ENCODE results near the gene MIEN1. TPM values are rescaled to one million over a fixed set of nuclear protein-coding genes. Genes with fewer than 3 reads are reported as not detected.

MIEN1 gene
- total and polyA plus RNA-seq, 2 donors (not counting 1 experiment from before 2014, with no cell fraction given) = 41.1 to 63.2 TPM

DNA sequence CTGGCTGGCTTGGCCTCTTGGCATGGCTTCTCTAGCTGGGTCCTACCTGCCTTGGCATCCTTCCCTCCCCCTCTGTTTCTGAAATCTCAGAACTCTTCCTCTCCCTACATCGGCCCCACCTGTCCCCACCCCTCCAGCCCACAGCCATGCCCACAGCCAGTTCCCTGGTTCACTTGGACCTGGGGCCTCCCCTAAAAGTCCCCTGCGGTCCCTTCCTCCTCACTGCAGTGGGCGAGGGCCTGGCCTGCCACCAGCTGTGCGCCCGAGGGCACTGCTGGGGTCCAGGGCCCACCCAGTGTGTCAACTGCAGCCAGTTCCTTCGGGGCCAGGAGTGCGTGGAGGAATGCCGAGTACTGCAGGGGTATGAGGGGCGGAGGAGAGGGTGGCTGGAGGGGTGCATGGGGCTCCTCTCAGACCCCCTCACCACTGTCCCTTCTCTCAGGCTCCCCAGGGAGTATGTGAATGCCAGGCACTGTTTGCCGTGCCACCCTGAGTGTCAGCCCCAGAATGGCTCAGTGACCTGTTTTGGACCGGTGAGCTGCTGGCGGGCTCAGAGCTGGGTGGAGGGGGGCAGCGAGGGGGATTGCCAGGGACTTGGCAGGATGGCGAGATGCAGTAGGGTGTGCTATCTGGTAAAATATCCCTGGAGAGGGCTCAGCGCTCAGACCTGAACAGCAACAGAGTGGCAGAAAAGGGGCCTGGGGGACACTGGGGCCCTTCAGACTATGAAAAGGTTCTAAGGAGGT lies 14.1 kb downstream of the MIEN1 start:
- Histone ChIP-seq H2AFZ (ENCODE audit: insufficient read depth, low read depth, low read length, poor library complexity, severe bottlenecking) (no peak overlapping the region), H3K79me2 (ENCODE audit: control insufficient read depth, insufficient read depth, low read length) (no peaks in the 10 kb centered on the region), H3K27ac (ENCODE audit: low read length in 2 of 2) (no peak overlapping the region), H3K9me3 (ENCODE audit: control extremely low read depth in 1 of 3, control insufficient read depth in 2 of 3, insufficient read depth in 1 of 3, low read length in 2 of 3) (no peaks in the 10 kb centered on the region), H3K4me2 (replicated peaks; ENCODE audit: low read depth, low read length, poor library complexity, severe bottlenecking) (no peak overlapping the region), H3K36me3 (replicated peaks in 1 of 2; ENCODE audit: control extremely low read depth in 1 of 2, control insufficient read depth in 1 of 2, extremely low read depth in 1 of 2, insufficient read depth in 2 of 2, low read length in 1 of 2) (no peaks in the 10 kb centered on the region), H4K20me1 (ENCODE audit: control insufficient read depth, insufficient read depth, low read length, poor library complexity, severe bottlenecking) (no peaks in the 10 kb centered on the region), H3K4me3 (ENCODE audit: control extremely low read depth in 1 of 5, extremely low read depth in 1 of 5, insufficient read depth in 1 of 5, low read depth in 2 of 5, low read length in 4 of 5) (no peak overlapping the region), H3K4me1 (ENCODE audit: control insufficient read depth in 2 of 2, insufficient read depth in 2 of 2, low read length in 2 of 2) (no peaks in the 10 kb centered on the region), H3K9ac (ENCODE audit: low read length) (no peak overlapping the region), H3K27me3 (replicated peaks in 1 of 4; ENCODE audit: control extremely low read depth in 1 of 4, control insufficient read depth in 3 of 4, insufficient read depth in 4 of 4, low read length in 3 of 4) (no peaks in the 10 kb centered on the region)
- Mint-ChIP-seq H3K27me3 (no peaks in the 10 kb centered on the region), H3K9me3 (ENCODE audit: insufficient read depth) (no peaks in the 10 kb centered on the region), H3K4me1 (no peaks in the 10 kb centered on the region), H3K4me3 (no peak overlapping the region), H3K27ac (no peak overlapping the region)
- intact Hi-C loops (cut with micrococcal nuclease) = no loop called here
- POLR2A ChIA-PET = no interaction called here
- ATAC-seq (ENCODE audit: low read depth) (no peak), DNase-seq (no peak)
- WGBS (ENCODE audit: insufficient coverage) = 95% methylated on average over 12 of the region's 15 CpGs
- TF ChIP-seq, protein P1, sequence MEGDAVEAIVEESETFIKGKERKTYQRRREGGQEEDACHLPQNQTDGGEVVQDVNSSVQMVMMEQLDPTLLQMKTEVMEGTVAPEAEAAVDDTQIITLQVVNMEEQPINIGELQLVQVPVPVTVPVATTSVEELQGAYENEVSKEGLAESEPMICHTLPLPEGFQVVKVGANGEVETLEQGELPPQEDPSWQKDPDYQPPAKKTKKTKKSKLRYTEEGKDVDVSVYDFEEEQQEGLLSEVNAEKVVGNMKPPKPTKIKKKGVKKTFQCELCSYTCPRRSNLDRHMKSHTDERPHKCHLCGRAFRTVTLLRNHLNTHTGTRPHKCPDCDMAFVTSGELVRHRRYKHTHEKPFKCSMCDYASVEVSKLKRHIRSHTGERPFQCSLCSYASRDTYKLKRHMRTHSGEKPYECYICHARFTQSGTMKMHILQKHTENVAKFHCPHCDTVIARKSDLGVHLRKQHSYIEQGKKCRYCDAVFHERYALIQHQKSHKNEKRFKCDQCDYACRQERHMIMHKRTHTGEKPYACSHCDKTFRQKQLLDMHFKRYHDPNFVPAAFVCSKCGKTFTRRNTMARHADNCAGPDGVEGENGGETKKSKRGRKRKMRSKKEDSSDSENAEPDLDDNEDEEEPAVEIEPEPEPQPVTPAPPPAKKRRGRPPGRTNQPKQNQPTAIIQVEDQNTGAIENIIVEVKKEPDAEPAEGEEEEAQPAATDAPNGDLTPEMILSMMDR (IDR thresholded peaks at IDR 0.05) = no peak
- no peak for TF ChIP-seq EZH2 (IDR thresholded peaks at IDR 0.05; ENCODE audit: borderline replicate concordance, insufficient read depth, low read depth, low read length, poor library complexity, severe bottlenecking)
- CTCF ChIA-PET = interaction anchor here (0.5 kb wide), 1 partner anchor 511 kb away, joined by 3 read pairs; no protein-coding TSS in a partner anchor

DNA sequence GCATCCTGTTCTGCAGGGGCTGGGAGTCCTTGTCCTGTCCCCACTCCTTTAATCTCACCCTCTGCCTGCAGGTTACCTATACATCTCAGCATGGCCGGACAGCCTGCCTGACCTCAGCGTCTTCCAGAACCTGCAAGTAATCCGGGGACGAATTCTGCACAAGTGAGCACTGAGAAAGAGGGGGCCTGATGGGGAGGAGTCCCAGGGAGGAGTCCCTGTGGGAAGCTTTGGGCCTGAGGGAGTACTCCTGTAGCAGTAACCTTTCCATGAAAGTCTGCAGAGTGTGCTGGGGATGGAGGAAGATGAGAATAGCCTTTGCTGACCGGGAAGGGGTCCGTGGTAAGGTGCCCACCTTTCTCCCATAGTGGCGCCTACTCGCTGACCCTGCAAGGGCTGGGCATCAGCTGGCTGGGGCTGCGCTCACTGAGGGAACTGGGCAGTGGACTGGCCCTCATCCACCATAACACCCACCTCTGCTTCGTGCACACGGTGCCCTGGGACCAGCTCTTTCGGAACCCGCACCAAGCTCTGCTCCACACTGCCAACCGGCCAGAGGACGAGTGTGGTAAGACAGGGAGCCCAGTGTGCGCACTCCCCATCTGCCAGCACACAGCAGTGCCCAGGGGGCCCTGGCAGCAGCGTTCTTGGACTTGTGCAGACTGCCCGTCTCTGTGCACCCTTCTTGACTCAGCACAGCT lies 14.8 kb downstream of the MIEN1 start:
- POLR2A ChIA-PET = interaction anchor here (0.6 kb wide), 1 partner anchor 61 kb away, joined by 3 read pairs; no protein-coding TSS in a partner anchor
- CTCF ChIA-PET = interaction anchor here (0.5 kb wide), 1 partner anchor 511 kb away, joined by 3 read pairs; no protein-coding TSS in a partner anchor
- no peak overlapping the region for H3K27ac Mint-ChIP-seq

More for the DNA sequence above, 14.8 kb downstream of the MIEN1 start:
- 97% methylated on average over 18 of the region's 18 CpGs for WGBS (ENCODE audit: insufficient coverage)
- H3K4me2 ChIP-seq (replicated peaks; ENCODE audit: low read depth, low read length, poor library complexity, severe bottlenecking) = no peak overlapping the region
- no peaks in the 10 kb centered on the region for H3K27me3 ChIP-seq (replicated peaks in 1 of 4; ENCODE audit: control extremely low read depth in 1 of 4, control insufficient read depth in 3 of 4, insufficient read depth in 4 of 4, low read length in 3 of 4)
- no peaks in the 10 kb centered on the region for H3K36me3 ChIP-seq (replicated peaks in 1 of 2; ENCODE audit: control extremely low read depth in 1 of 2, control insufficient read depth in 1 of 2, extremely low read depth in 1 of 2, insufficient read depth in 2 of 2, low read length in 1 of 2)
- no peaks in the 10 kb centered on the region for H3K4me1 Mint-ChIP-seq
- TF ChIP-seq EZH2 (IDR thresholded peaks at IDR 0.05; ENCODE audit: borderline replicate concordance, insufficient read depth, low read depth, low read length, poor library complexity, severe bottlenecking) = no peak
- TF ChIP-seq, protein P1 (IDR thresholded peaks at IDR 0.05) = no peak
- H3K9me3 ChIP-seq (ENCODE audit: control extremely low read depth in 1 of 3, control insufficient read depth in 2 of 3, insufficient read depth in 1 of 3, low read length in 2 of 3) = no peaks in the 10 kb centered on the region
- no peak overlapping the region for H3K9ac ChIP-seq (ENCODE audit: low read length)
- H3K27me3 Mint-ChIP-seq = no peaks in the 10 kb centered on the region
- no peak overlapping the region for H3K4me3 Mint-ChIP-seq
- ATAC-seq (ENCODE audit: low read depth) = no peak
- no peaks in the 10 kb centered on the region for H4K20me1 ChIP-seq (ENCODE audit: control insufficient read depth, insufficient read depth, low read length, poor library complexity, severe bottlenecking)
- H3K79me2 ChIP-seq (ENCODE audit: control insufficient read depth, insufficient read depth, low read length) = no peaks in the 10 kb centered on the region
- no peak for DNase-seq
- no peak overlapping the region for H3K4me3 ChIP-seq (ENCODE audit: control extremely low read depth in 1 of 5, extremely low read depth in 1 of 5, insufficient read depth in 1 of 5, low read depth in 2 of 5, low read length in 4 of 5)
- H3K27ac ChIP-seq (ENCODE audit: low read length in 2 of 2) = no peak overlapping the region
- H3K4me1 ChIP-seq (ENCODE audit: control insufficient read depth in 2 of 2, insufficient read depth in 2 of 2, low read length in 2 of 2) = no peaks in the 10 kb centered on the region
- intact Hi-C loops (cut with micrococcal nuclease) = no loop called here
- no peaks in the 10 kb centered on the region for H3K9me3 Mint-ChIP-seq (ENCODE audit: insufficient read depth)
- no peak overlapping the region for H2AFZ ChIP-seq (ENCODE audit: insufficient read depth, low read depth, low read length, poor library complexity, severe bottlenecking)
